NCI-H1436 (cell line): ENCODE results near the gene PDZD8.
"Not testable (repeated sequence)": the region's sequence is repeated elsewhere in the genome, so short reads cannot be mapped to it uniquely, and the experiment has no call there.

Experiments used
- DNase-seq: peaks from one replicate; lab custom pipeline; 2025; lab: John Stamatoyannopoulos, UW

Gene PDZD8

GRCh38 chr10:117346574-117346973 lies 28.7 kb downstream of the PDZD8 start:
- no peak for DNase-seq

DNA sequence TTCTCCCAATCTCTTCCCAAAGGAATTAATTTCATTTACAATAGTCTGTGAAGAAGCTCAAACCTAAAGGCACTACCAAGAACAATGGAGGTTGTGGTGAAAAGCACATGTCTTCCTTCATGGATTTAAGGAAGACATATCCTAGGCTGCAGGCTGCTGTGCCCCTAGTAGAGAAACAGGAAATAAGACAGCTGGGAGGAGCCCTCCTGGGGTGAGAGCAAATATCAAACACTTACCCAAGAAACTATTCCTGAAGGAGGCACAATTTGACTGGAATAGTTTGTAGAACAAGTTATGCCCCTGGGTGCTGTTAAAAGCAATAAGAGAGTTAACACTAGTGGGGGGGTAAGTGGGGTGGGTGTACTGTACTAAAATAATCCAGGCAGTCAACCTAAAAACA lies 30.1 kb downstream of the PDZD8 start:
- no peak for DNase-seq

DNA sequence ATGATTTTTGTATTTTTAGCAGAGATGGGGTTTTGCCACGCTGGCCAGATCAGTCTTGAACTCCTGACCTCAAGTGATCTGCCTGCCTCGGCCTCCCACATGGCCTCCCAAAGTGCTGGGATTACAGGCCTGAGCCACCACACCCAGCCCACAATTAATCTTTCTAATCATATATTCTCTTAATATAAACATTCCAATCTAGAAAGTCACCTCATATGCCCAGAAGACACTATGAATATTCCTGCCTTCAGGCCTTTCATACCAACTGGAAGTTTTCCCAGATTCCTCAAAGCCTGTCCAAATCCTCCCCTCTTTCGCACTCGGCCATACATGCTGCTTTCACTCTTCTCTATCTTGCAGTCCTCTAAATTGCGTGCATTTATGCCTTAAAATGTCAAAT lies 32.6 kb downstream of the PDZD8 start:
- DNase-seq = no peak

- no peak for DNase-seq
Measured at GRCh38 chr10:117341061-117341460, 34.2 kb downstream of the PDZD8 start.

DNA sequence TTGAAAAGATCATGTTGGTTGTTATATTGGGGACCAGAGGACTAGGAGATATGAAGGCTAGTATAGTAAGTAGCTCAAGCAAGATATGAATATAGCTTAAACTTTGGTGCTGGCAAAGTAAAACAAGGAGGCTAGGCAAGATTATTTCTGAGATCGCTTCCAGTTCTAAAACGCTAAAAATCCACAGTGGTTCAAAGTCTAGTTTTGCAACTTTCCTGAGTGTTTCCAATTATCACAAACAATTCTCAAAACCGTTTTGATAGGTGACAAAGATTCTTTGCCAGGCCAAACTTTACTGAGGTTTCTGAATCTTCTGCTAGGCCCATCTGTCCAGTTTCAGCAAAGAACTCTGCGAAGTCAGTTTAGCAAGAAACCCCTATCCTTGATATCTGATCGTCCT lies 35.3 kb downstream of the PDZD8 start:
- DNase-seq = no peak

DNA sequence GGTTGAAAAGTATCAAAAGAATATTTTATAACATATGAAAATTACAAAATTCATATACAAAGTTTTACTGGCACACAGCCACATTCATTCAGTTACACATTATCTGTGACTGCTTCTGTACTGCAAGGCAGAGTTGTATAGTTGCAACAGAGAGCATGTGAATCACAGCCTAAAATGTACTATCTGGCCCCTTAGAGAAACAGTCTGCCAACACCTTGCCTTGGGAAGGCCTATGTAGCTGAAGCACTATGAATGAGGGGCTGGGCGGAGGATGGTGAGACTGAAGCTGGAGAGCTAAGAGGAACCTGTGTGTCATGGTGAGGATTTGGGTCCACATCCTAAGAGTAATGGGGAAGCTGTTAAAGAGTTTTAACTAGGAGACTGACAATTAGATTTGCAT lies 35.7 kb downstream of the PDZD8 start:
- no peak for DNase-seq

DNA sequence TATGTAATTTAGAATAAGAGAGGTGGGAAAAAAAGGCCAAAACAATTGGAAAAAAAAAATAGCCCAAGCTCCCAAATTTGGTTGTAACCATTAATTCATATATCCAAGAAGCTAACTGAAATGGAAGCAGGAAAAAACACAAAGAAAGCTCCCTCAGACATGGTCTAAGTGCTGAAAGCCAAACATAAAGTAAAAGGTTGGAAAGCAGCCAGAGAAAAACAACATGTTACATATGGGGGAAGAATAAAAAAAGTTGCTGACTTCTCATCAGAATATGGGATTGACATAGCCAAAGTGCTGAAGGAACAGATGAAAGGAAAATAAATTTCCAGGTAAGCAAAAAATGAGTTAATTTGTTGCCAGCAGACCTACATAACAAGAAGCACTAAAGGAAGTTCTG lies 40.3 kb downstream of the PDZD8 start:
- no peak for DNase-seq

- no peak for DNase-seq
Measured at GRCh38 chr10:117334066-117334465, 41.2 kb downstream of the PDZD8 start.

- DNase-seq = no peak
Measured at GRCh38 chr10:117327262-117327661, 48.0 kb downstream of the PDZD8 start.

DNA sequence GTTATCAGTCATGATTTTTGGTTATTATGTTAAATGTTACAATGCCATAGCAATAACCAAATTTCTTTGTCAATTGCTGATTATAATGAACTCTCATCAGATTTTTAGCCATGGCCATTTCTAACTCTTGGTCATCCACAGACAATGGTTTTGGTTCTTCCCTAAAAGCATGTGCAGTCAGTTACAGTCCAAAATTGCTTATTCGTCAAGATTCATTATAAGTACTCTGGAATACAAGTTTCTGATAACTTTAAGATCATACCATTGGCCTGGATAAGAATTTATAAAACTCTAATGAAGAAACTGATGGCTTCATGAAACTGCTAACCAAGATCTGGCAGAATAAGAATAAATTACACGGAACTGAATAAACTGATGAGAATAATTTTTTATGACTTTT lies 50.9 kb downstream of the PDZD8 start:
- DNase-seq = no peak

GRCh38 chr10:117322260-117322659 lies 53.0 kb downstream of the PDZD8 start:
- no peak for DNase-seq

DNA sequence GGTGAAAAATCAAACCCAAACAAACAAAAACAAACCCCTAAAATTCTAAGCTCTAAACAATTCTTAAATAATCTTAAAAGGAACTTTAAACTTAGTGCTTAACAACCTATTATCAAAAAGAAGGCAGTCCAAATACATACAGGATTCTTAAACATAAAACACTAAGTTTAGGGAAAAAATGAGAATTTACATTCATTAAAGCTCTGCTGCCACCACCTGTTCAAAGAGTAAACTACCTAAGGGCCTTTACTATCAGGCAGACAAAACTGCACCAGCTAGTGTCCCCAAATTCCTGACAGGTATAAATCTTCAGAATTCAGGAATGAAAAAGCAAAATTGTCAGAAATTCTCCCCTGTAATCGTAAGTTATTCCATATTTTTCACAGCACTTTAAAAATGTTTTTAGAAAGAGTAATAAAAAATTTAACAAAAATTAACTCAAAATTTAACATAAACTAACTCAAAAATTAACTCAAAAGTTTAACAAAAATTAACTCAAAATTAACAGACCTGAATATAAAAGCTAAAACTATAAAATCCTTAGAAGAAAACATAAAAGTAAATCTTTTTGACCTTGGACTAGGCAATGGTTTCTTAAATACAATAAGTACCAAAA lies 55.1 kb downstream of the PDZD8 start:
- peak; percentile 41 for DNase-seq

DNA sequence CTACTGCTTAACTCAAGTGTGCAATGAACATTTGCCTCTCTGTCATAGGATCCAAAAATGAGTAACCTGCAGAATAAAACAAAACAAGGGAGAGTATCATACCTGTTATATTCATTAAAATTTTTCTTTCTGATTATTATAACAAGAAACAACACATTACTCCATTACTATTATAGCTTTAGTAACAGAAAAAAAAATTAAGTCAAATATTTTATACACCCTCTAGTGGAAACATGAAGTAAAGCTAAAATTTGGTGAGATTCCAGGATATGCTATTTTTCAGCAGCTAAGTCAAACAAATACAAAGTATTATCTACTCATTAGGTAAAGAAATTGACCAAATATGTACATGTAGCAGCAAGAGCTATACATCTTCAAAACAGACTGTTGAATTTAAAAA lies 56.3 kb downstream of the PDZD8 start:
- DNase-seq = no peak

DNA sequence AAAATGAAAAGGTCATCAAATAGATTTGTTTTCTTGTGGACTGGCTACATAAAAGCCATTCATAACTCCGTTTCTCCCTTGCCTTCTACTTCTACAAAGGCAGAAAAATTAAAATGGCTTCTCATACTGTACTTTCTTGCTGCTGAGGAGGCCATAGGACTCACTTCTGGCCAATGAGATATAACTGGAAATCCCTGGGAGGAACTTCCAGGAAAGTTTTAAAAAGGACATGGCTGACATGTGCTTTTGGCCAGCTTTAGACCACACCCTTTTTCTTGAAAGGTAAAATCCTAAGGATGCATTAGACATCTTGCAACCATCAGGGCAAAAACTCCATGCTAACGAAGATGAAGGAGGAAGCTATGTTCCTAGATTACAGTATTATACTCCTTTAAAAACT lies 58.5 kb downstream of the PDZD8 start:
- DNase-seq = no peak

GRCh38 chr10:117313641-117314040 lies 61.6 kb downstream of the PDZD8 start:
- DNase-seq = no peak

GRCh38 chr10:117312430-117312829 lies 62.8 kb downstream of the PDZD8 start:
- DNase-seq = no peak

- DNase-seq = no peak
Measured at GRCh38 chr10:117311261-117311660, 64.0 kb downstream of the PDZD8 start.

- no peak for DNase-seq
Measured at GRCh38 chr10:117306674-117307073, 68.6 kb downstream of the PDZD8 start.

DNA sequence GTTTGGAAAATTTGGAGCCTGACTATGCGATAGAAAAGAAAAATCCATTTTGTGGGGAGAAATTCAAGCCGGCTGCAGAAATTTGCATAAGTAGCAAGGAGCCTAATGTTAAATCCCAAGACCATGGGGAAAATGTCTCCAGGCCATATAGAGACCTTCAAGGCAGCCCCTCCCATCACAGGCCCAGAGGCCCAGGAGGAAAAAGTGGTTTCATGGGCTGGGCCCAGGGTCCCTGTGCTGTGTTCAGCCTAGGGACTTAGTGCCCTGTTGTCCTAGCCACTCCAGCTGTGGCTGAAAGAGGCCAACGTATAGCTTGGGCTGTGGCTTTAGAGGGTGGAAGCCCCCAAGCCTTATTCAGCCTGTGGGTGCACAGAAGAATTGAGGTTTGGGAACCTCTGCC lies 71.8 kb downstream of the PDZD8 start:
- DNase-seq = not testable (repeated sequence)

GRCh38 chr10:117300671-117301070 lies 74.6 kb downstream of the PDZD8 start:
- no peak for DNase-seq

- no peak for DNase-seq
Measured at GRCh38 chr10:117299435-117299834, 75.8 kb downstream of the PDZD8 start.

DNA sequence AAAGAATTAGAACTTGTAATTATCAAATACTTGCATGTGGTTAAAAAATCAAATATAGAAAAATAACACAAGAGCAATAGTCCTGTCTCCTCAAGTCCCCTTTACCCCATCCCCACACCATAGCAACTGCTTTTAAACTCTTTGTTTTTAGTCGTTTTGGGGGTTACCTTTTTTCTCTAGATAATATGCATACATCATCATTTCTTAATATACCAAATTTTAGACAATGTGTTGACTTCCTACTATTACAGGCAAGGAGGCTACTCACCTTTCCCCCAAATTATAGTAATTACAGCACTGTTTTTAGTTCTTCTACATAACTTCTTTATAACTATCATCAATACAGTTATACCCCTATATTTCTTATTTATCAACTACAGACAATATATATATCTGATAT lies 77.0 kb downstream of the PDZD8 start:
- DNase-seq = no peak

- DNase-seq = no peak
Measured at GRCh38 chr10:117294735-117295134, 80.5 kb downstream of the PDZD8 start.

- no peak for DNase-seq
Measured at GRCh38 chr10:117294039-117294645, 81.1 kb downstream of the PDZD8 start.
